Mesenchymal stem cell (in vitro differentiated cells and primary cell): Measurements from ENCODE around the gene CREB3L1.

Experiments used
- DNase-seq: peaks from one replicate; pipeline ENCODE4 v3.0.0-alpha.2; 2013
- H2AFZ ChIP-seq: one replicate; pipeline ENCODE4 v1.6.1; 2013; ENCODE audit warnings: low read depth, mild to moderate bottlenecking, control low read depth, inconsistent platforms, low read length, moderate library complexity
- H2AK5ac ChIP-seq: 2 replicates; pipeline ENCODE4 v1.6.1; 2013; ENCODE audit warnings: low read length, moderate library complexity, mild to moderate bottlenecking, inconsistent platforms; ENCODE audit not compliant: severe bottlenecking
- H2BK120ac ChIP-seq: one replicate; pipeline ENCODE4 v1.6.1; 2013; ENCODE audit warnings: low read depth, mild to moderate bottlenecking, inconsistent platforms, low read length, moderate library complexity
- H2BK12ac ChIP-seq, 2 experiments: one replicate each; pipeline ENCODE4 v1.6.1; 2013; ENCODE audit warnings: inconsistent platforms in 2 of 2, low read length in 2 of 2, mild to moderate bottlenecking in 2 of 2, moderate library complexity in 2 of 2, control low read depth in 1 of 2
- H2BK15ac ChIP-seq: one replicate; pipeline ENCODE4 v1.6.1; 2013; ENCODE audit warnings: mild to moderate bottlenecking, low read depth, inconsistent platforms; ENCODE audit not compliant: poor library complexity, severe bottlenecking
- H2BK5ac ChIP-seq: 2 replicates; pipeline ENCODE4 v1.6.1; 2013; ENCODE audit warnings: low read depth, mild to moderate bottlenecking, low read length, control low read depth, inconsistent platforms; ENCODE audit not compliant: poor library complexity, severe bottlenecking
- H3K14ac ChIP-seq, 2 experiments: one replicate each; pipeline ENCODE4 v1.6.1; 2013; ENCODE audit warnings: inconsistent platforms in 2 of 2, low read length in 2 of 2, control low read depth in 1 of 2, mild to moderate bottlenecking in 1 of 2, moderate library complexity in 1 of 2
- H3K18ac ChIP-seq, 2 experiments: one replicate each; pipeline ENCODE4 v1.6.1; 2013; ENCODE audit warnings: inconsistent platforms in 2 of 2, low read length in 2 of 2, control low read depth in 1 of 2, low read depth in 1 of 2, mild to moderate bottlenecking in 1 of 2
- H3K23ac ChIP-seq, 2 experiments: one replicate each; pipeline ENCODE4 v1.6.1; 2013; ENCODE audit warnings: inconsistent platforms in 2 of 2, low read length in 2 of 2, mild to moderate bottlenecking in 2 of 2, moderate library complexity in 2 of 2, control low read depth in 1 of 2
- H3K27ac ChIP-seq: 2 replicates; pipeline ENCODE4 v1.5.1; 2013; ENCODE audit warnings: mild to moderate bottlenecking, moderate library complexity, low read length, control low read depth, inconsistent platforms; ENCODE audit not compliant: poor library complexity, severe bottlenecking
- H3K27me3 ChIP-seq, 2 experiments: 2 replicates each; pipeline versions ENCODE4 v1.6.1 to v1.7.0; 2013; ENCODE audit warnings: low read length in 2 of 2, mild to moderate bottlenecking in 2 of 2, moderate library complexity in 2 of 2, control low read depth in 1 of 2, inconsistent platforms in 1 of 2; ENCODE audit not compliant: control insufficient read depth in 1 of 2, insufficient read depth in 1 of 2
- H3K36me3 ChIP-seq, 2 experiments: 2 replicates each; pipeline versions ENCODE4 v1.6.1 to v1.7.0; 2013; ENCODE audit warnings: low read length in 2 of 2, control low read depth in 1 of 2, inconsistent platforms in 1 of 2, low read depth in 1 of 2, mild to moderate bottlenecking in 1 of 2; ENCODE audit not compliant: insufficient read depth in 2 of 2, control insufficient read depth in 1 of 2
- H3K4ac ChIP-seq, 2 experiments: one replicate each; pipeline ENCODE4 v1.6.1; 2013; ENCODE audit warnings: inconsistent platforms in 2 of 2, low read length in 2 of 2, mild to moderate bottlenecking in 2 of 2, moderate library complexity in 2 of 2, control low read depth in 1 of 2, low read depth in 1 of 2
- H3K4me1 ChIP-seq: 2 replicates; pipeline ENCODE4 v1.6.1; 2013; ENCODE audit warnings: low read depth, low read length, control low read depth; ENCODE audit not compliant: control insufficient read depth, insufficient read depth
- H3K4me2 ChIP-seq: 2 replicates; pipeline ENCODE4 v1.6.1; 2013; ENCODE audit warnings: low read length, mild to moderate bottlenecking, inconsistent platforms; ENCODE audit not compliant: poor library complexity, severe bottlenecking
- H3K4me3 ChIP-seq, 2 experiments: 2 replicates each; pipeline versions ENCODE4 v1.5.1 to v1.7.0; 2013; ENCODE audit warnings: low read length in 2 of 2, mild to moderate bottlenecking in 2 of 2, control low read depth in 1 of 2, low read depth in 1 of 2; ENCODE audit not compliant: insufficient read depth in 1 of 2
- H3K79me1 ChIP-seq: replicated peaks from 2 replicates; pipeline ENCODE4 v1.6.1; 2013; ENCODE audit warnings: mild to moderate bottlenecking, control low read depth, low read length, inconsistent platforms; ENCODE audit not compliant: poor library complexity, severe bottlenecking
- H3K9ac ChIP-seq: 2 replicates; pipeline ENCODE4 v1.7.0; 2013; ENCODE audit warnings: mild to moderate bottlenecking, low read length, moderate library complexity
- H3K9me3 ChIP-seq: 2 replicates; pipeline ENCODE4 v1.7.0; 2013; ENCODE audit warnings: mild to moderate bottlenecking, low read length; ENCODE audit not compliant: control insufficient read depth
- H4K8ac ChIP-seq: one replicate; pipeline ENCODE4 v1.6.1; 2013; ENCODE audit warnings: inconsistent platforms, mild to moderate bottlenecking, low read length, moderate library complexity
- H4K91ac ChIP-seq: one replicate; pipeline ENCODE4 v1.6.1; 2013; ENCODE audit warnings: mild to moderate bottlenecking, low read length, inconsistent platforms
- WGBS: methylation state at CpG from one replicate; pipeline ENCODE4 v1.1.7; 2013; ENCODE audit warnings: mixed read lengths; 5-methylcytosine and 5-hydroxymethylcytosine counted together

The CREB3L1 gene

DNA sequence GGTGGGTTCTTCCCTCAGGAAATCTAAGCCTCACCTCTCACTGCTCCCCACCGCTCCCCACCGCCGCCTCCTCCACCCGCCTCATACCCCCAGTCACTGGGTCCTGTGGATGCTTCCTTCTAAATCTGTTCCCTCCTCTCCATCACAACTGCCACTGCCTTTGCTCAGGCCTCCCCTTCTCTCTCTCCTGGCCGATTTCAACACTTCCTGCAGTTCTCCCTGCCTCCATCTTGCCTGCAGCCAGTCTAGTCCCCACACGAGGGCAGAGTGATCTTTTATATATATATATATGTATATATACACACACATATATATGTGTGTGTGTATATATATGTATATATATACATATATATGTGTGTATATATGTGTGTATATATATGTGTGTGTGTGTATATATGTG is 27.8 kb downstream of the CREB3L1 start:
- Histone ChIP-seq H3K9me3 (no peaks in the 10 kb centered on the region), H3K14ac (no peak overlapping the region), H3K4me3 (no peak overlapping the region), H3K4me2 (no peak overlapping the region), H3K36me3 (peaks cover 41 to 62% of the 10 kb centered on the region in 2 experiments), H2AFZ (no peak overlapping the region), H2BK120ac (no peak overlapping the region), H3K79me1 (peaks cover 34% of the 10 kb centered on the region), H2AK5ac (no peak overlapping the region), H3K4me1 (peaks cover 8% of the 10 kb centered on the region), H3K9ac (no peak overlapping the region), H3K27me3 (no peaks in the 10 kb centered on the region), H2BK5ac (no peak overlapping the region), H3K23ac (no peak overlapping the region), H4K8ac (peak overlapping the region; percentile 92), H3K27ac (no peak overlapping the region), H2BK15ac (no peak overlapping the region), H4K91ac (no peak overlapping the region), H3K4ac (no peak overlapping the region), H3K18ac (peak overlapping the region; percentile 57 to 84), H2BK12ac (peak overlapping the region in 1 of 2 experiments; percentile 11)
- DNase-seq, result peak; percentile 76
- WGBS, result 96% methylated on average over 4 of the region's 6 CpGs

GRCh38 chr11:46306296-46306853 is 28.9 kb downstream of the CREB3L1 start:
- no peaks in the 10 kb centered on the region for H3K27me3 ChIP-seq
- H3K4me3 ChIP-seq, result no peak overlapping the region
- H2BK12ac ChIP-seq, result no peak overlapping the region
- no peak overlapping the region for H3K27ac ChIP-seq
- no peak overlapping the region for H3K4ac ChIP-seq
- no peak overlapping the region for H4K8ac ChIP-seq
- H3K18ac ChIP-seq, result no peak overlapping the region
- no peak overlapping the region for H2BK5ac ChIP-seq
- 66% methylated on average over 5 of the region's 5 CpGs for WGBS
- no peak overlapping the region for H3K4me2 ChIP-seq
- peaks cover 8% of the 10 kb centered on the region for H3K4me1 ChIP-seq
- no peaks in the 10 kb centered on the region for H3K9me3 ChIP-seq
- peaks cover 36% of the 10 kb centered on the region for H3K79me1 ChIP-seq
- H2AFZ ChIP-seq, result no peak overlapping the region
- H2AK5ac ChIP-seq, result no peak overlapping the region
- DNase-seq, result peak; percentile 68
- no peak overlapping the region for H4K91ac ChIP-seq
- H3K9ac ChIP-seq, result peak overlapping the region; percentile 12
- H2BK120ac ChIP-seq, result no peak overlapping the region
- no peak overlapping the region for H3K23ac ChIP-seq
- H3K36me3 ChIP-seq, result peaks cover 47 to 66% of the 10 kb centered on the region in 2 experiments
- no peak overlapping the region for H3K14ac ChIP-seq
- no peak overlapping the region for H2BK15ac ChIP-seq

DNA sequence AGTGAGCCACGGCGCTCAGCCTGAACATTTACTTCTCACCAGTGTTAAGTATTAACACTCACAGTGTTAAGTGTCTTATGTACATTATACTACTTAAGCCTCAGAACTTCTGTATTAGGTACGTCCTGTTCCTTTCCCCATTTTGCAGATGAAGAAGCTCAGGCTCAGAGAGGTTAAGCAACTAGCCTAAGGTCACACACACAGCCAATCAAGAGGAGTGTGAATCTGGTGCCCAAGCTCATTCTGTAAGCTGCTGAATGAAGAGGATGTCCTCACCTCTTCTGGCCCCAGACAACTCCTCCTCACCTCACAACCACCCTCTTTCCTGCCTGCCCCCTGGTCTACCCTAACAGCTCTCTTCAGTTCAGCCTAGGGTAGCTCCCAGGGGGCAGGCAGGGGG is 29.9 kb downstream of the CREB3L1 start:
- H3K4ac ChIP-seq, result no peak overlapping the region
- no peak overlapping the region for H4K8ac ChIP-seq
- no peak overlapping the region for H2AFZ ChIP-seq
- peaks cover 8% of the 10 kb centered on the region for H3K4me1 ChIP-seq
- H2AK5ac ChIP-seq, result no peak overlapping the region
- H3K36me3 ChIP-seq, result peaks cover 53 to 75% of the 10 kb centered on the region in 2 experiments
- no peak overlapping the region for H3K18ac ChIP-seq
- no peaks in the 10 kb centered on the region for H3K9me3 ChIP-seq
- no peak overlapping the region for H3K23ac ChIP-seq
- no peaks in the 10 kb centered on the region for H3K27me3 ChIP-seq
- H3K4me3 ChIP-seq, result no peak overlapping the region
- no peak overlapping the region for H3K9ac ChIP-seq
- H3K79me1 ChIP-seq, result peaks cover 37% of the 10 kb centered on the region
- no peak overlapping the region for H4K91ac ChIP-seq
- WGBS, result 93% methylated on average over 3 of the region's 3 CpGs
- H2BK12ac ChIP-seq, result no peak overlapping the region
- no peak overlapping the region for H2BK120ac ChIP-seq
- H3K14ac ChIP-seq, result no peak overlapping the region
- no peak overlapping the region for H3K27ac ChIP-seq
- no peak overlapping the region for H2BK5ac ChIP-seq
- H3K4me2 ChIP-seq, result no peak overlapping the region
- no peak overlapping the region for H2BK15ac ChIP-seq
- no peak for DNase-seq

DNA sequence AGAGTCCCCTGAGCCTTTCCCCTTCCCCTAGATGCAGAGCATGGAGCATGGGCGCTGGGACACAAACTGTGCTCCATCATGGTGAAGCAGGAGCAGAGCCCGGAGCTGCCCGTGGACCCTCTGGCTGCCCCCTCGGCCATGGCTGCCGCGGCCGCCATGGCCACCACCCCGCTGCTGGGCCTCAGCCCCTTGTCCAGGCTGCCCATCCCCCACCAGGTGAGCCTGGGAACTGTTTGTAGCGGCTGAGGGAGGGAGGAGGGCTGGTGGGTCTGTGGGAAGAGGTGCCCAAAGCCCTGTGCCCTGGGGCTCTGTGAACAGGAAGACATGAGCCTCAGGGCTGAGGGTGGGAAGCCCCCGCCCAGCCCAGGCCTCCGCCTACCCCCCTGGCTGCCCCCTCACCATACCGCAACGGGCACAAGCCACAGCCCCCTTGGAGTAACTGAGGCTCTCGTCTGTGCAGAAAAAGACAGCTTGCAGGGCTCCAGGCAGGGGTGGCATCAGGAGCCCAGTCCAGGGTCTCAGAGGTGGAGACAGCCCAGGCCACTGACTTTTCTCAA is 30.4 kb downstream of the CREB3L1 start:
- 86% methylated on average over 14 of the region's 14 CpGs for WGBS
- DNase-seq, result no peak
- no peak overlapping the region for H2BK12ac ChIP-seq
- H2BK5ac ChIP-seq, result no peak overlapping the region
- no peak overlapping the region for H2BK120ac ChIP-seq
- peak overlapping the region; percentile 39 for H3K9ac ChIP-seq
- H4K91ac ChIP-seq, result peak overlapping the region; percentile 2
- H2AFZ ChIP-seq, result no peak overlapping the region
- H4K8ac ChIP-seq, result no peak overlapping the region
- H3K4ac ChIP-seq, result no peak overlapping the region
- H2AK5ac ChIP-seq, result no peak overlapping the region
- no peak overlapping the region for H3K27ac ChIP-seq
- peaks cover 54 to 75% of the 10 kb centered on the region in 2 experiments for H3K36me3 ChIP-seq
- no peak overlapping the region for H3K18ac ChIP-seq
- no peak overlapping the region for H3K14ac ChIP-seq
- H3K4me1 ChIP-seq, result peaks cover 8% of the 10 kb centered on the region
- H3K4me2 ChIP-seq, result no peak overlapping the region
- no peak overlapping the region for H3K23ac ChIP-seq
- H3K4me3 ChIP-seq, result no peak overlapping the region
- H3K9me3 ChIP-seq, result no peaks in the 10 kb centered on the region
- H3K27me3 ChIP-seq, result no peaks in the 10 kb centered on the region
- H3K79me1 ChIP-seq, result peaks cover 37% of the 10 kb centered on the region
- H2BK15ac ChIP-seq, result peak overlapping the region; percentile 21
